SK-N-SH treated with all-trans-retinoic acid at 6 μM for 48 hours (cell line): ENCODE measurements around the gene ASL.
A peak's percentile ranks its signal among the peaks of the same experiment; 100 is the strongest.

ENCODE experiments used
- ATAC-seq: fragments of 200-7000 bp; cut with Tn5 transposase; 3 replicates; pipeline ENCODE4 v1.9.1; 2020; ENCODE audit warnings: mild to moderate bottlenecking, moderate library complexity
- ARNTL ChIP-seq: fragments of 450-650 bp; formaldehyde crosslinking; IDR thresholded peaks from 2 replicates; pipeline ENCODE4 v1.5.0; 2020; ENCODE audit warnings: low read depth, mild to moderate bottlenecking, moderate library complexity, borderline replicate concordance
- BACH2 ChIP-seq: fragments of 250-450 bp; sonication (Bioruptor Pico); IDR thresholded peaks from 2 replicates; pipeline ENCODE4 v1.9.0; 2021; ENCODE audit warnings: mild to moderate bottlenecking, borderline replicate concordance
- CREB5 ChIP-seq: fragments of 250-450 bp; sonication (Bioruptor Pico); IDR thresholded peaks from 2 replicates; pipeline ENCODE4 v1.5.1; 2020; ENCODE audit warnings: low read depth, mild to moderate bottlenecking, moderate library complexity
- CSDC2 ChIP-seq: fragments of 250-450 bp; sonication (Bioruptor Pico); IDR thresholded peaks from 2 replicates; pipeline ENCODE4 v1.5.0; 2020; ENCODE audit warnings: mild to moderate bottlenecking, moderate library complexity
- CSRNP3 ChIP-seq: fragments of 250-450 bp; sonication (Bioruptor Pico); IDR thresholded peaks from 2 replicates; pipeline ENCODE4 v1.5.1; 2021; ENCODE audit warnings: mild to moderate bottlenecking, moderate library complexity
- ESRRG ChIP-seq: fragments of 250-450 bp; sonication (Bioruptor Pico); IDR thresholded peaks from 2 replicates; pipeline ENCODE4 v1.6.1; 2021; ENCODE audit warnings: mild to moderate bottlenecking
- GLIS3 ChIP-seq: fragments of 250-450 bp; sonication (Bioruptor Pico); IDR thresholded peaks from 2 replicates; pipeline ENCODE4 v1.5.0; 2020; ENCODE audit warnings: mild to moderate bottlenecking, moderate library complexity
- ISL1 ChIP-seq: fragments of 250-450 bp; sonication (Bioruptor Pico); IDR thresholded peaks from 2 replicates; pipeline ENCODE4 v2.1.2; 2022; ENCODE audit warnings: mild to moderate bottlenecking, moderate library complexity
- POU6F1 ChIP-seq: fragments of 250-450 bp; sonication (Bioruptor Pico); IDR thresholded peaks from 2 replicates; pipeline ENCODE4 v1.8.0; 2021; ENCODE audit warnings: low read depth, mild to moderate bottlenecking, moderate library complexity, borderline replicate concordance
- PPARA ChIP-seq: fragments of 250-450 bp; sonication (Bioruptor Pico); IDR thresholded peaks from 2 replicates; pipeline ENCODE4 v1.5.0; 2020; ENCODE audit warnings: mild to moderate bottlenecking, borderline replicate concordance
- RARB ChIP-seq: fragments of 250-450 bp; sonication (Bioruptor Pico); IDR thresholded peaks from 2 replicates; pipeline ENCODE4 v1.8.0; 2021; ENCODE audit warnings: mild to moderate bottlenecking, moderate library complexity
- SNAI2 ChIP-seq: fragments of 250-450 bp; sonication (Bioruptor Pico); IDR thresholded peaks from 2 replicates; pipeline ENCODE4 v1.5.0; 2020; ENCODE audit warnings: mild to moderate bottlenecking, moderate library complexity
- TCF4 ChIP-seq: fragments of 250-450 bp; sonication (Bioruptor Pico); IDR thresholded peaks from 2 replicates; pipeline ENCODE4 v1.8.0; 2021; ENCODE audit warnings: mild to moderate bottlenecking, moderate library complexity, borderline replicate concordance
- TOX ChIP-seq: fragments of 250-450 bp; sonication (Bioruptor Pico); IDR thresholded peaks from 2 replicates; pipeline ENCODE4 v1.8.0; 2021; ENCODE audit warnings: mild to moderate bottlenecking, moderate library complexity, borderline replicate concordance
- ZC3H10 ChIP-seq: fragments of 250-450 bp; sonication (Bioruptor Pico); IDR thresholded peaks from 2 replicates; pipeline ENCODE4 v1.5.1; 2021; ENCODE audit warnings: mild to moderate bottlenecking, moderate library complexity
- ZFP3 ChIP-seq: fragments of 250-450 bp; sonication (Bioruptor Pico); IDR thresholded peaks from 2 replicates; pipeline ENCODE4 v1.5.0; 2020; ENCODE audit warnings: mild to moderate bottlenecking, moderate library complexity
- ZFP30 ChIP-seq: fragments of 450-650 bp; formaldehyde crosslinking; IDR thresholded peaks from 2 replicates; pipeline ENCODE4 v1.5.0; 2022; ENCODE audit warnings: mild to moderate bottlenecking, moderate library complexity
- ZNF565 ChIP-seq: fragments of 450-650 bp; formaldehyde crosslinking; conservative IDR thresholded peaks from 2 replicates; pipeline ENCODE4 v1.5.0; 2020; ENCODE audit warnings: low read depth, mild to moderate bottlenecking, moderate library complexity
- ZNF70 ChIP-seq: fragments of 450-650 bp; formaldehyde crosslinking; IDR thresholded peaks from 2 replicates; pipeline ENCODE4 v1.5.0; 2020; ENCODE audit warnings: mild to moderate bottlenecking, moderate library complexity
- ZNF8 ChIP-seq: fragments of 450-650 bp; formaldehyde crosslinking; IDR thresholded peaks from 2 replicates; pipeline ENCODE4 v1.5.0; 2020; ENCODE audit warnings: mild to moderate bottlenecking, moderate library complexity

ASL gene

GRCh38 chr7:66050337-66050957 is 25.2 kb upstream of the ASL start:
- no peak for TF ChIP-seq ZNF565 (CRISPR knock-in tag)
- no peak for TF ChIP-seq ZNF70 (CRISPR knock-in tag)
- TF ChIP-seq SNAI2 (CRISPR knock-in tag), result no peak
- TF ChIP-seq GLIS3 (CRISPR knock-in tag), result no peak
- peak; percentile 4 for ATAC-seq

GRCh38 chr7:66050990-66051448 is 24.6 kb upstream of the ASL start:
- TF ChIP-seq GLIS3 (CRISPR knock-in tag), result no peak
- TF ChIP-seq ZNF8 (CRISPR knock-in tag), result no peak
- TF ChIP-seq ISL1 (CRISPR knock-in tag), result peak; percentile 77
- TF ChIP-seq BACH2 (CRISPR knock-in tag), result no peak
- 0 out of 2 replicates have a peak, but pooled peaks have one; percentile 27 for TF ChIP-seq CSDC2 (CRISPR knock-in tag)
- no peak for TF ChIP-seq TCF4 (CRISPR knock-in tag)
- TF ChIP-seq SNAI2 (CRISPR knock-in tag), result no peak
- TF ChIP-seq ZFP30 (CRISPR knock-in tag), result no peak
- TF ChIP-seq ZC3H10 (CRISPR knock-in tag), result no peak
- no peak for TF ChIP-seq CSRNP3 (CRISPR knock-in tag)
- TF ChIP-seq POU6F1, result no peak
- peak; percentile 78 for ATAC-seq

- no peak for ATAC-seq
- no peak for TF ChIP-seq ZFP3 (CRISPR knock-in tag)
- TF ChIP-seq PPARA, result no peak
- TF ChIP-seq SNAI2 (CRISPR knock-in tag), result no peak
- no peak for TF ChIP-seq ZC3H10 (CRISPR knock-in tag)
These were observed 23.2 kb upstream of the ASL start for GRCh38 chr7:66052447-66052846.

GRCh38 chr7:66054063-66054462 is 21.6 kb upstream of the ASL start:
- ATAC-seq, result no peak
- TF ChIP-seq ISL1 (CRISPR knock-in tag) (no peak), POU6F1 (no peak), ZFP30 (CRISPR knock-in tag) (no peak), CSDC2 (CRISPR knock-in tag) (no peak), BACH2 (CRISPR knock-in tag) (no peak), TCF4 (CRISPR knock-in tag) (no peak), ZNF8 (CRISPR knock-in tag) (no peak), ARNTL (no peak), CREB5 (CRISPR knock-in tag) (no peak), PPARA (no peak), ZNF70 (CRISPR knock-in tag) (no peak), SNAI2 (CRISPR knock-in tag) (no peak)
- TF ChIP-seq, all 23 proteins: peak for 0

- peak; percentile 25 for ATAC-seq
- TF ChIP-seq ESRRG (CRISPR knock-in tag) (no peak), ZFP3 (CRISPR knock-in tag) (no peak), CREB5 (CRISPR knock-in tag) (no peak), ZC3H10 (CRISPR knock-in tag) (no peak), BACH2 (CRISPR knock-in tag) (no peak), RARB (CRISPR knock-in tag) (no peak), POU6F1 (no peak), ZFP30 (CRISPR knock-in tag) (no peak), TOX (no peak), CSRNP3 (CRISPR knock-in tag) (no peak), ZNF70 (CRISPR knock-in tag) (no peak), ZNF565 (CRISPR knock-in tag) (no peak), PPARA (no peak)
These were observed 20.2 kb upstream of the ASL start for GRCh38 chr7:66055321-66055956.
